Measurements from ENCODE around the gene SPATS2L. TPM values are rescaled to one million over a fixed set of nuclear protein-coding genes. Genes with fewer than 3 reads are reported as not detected.

The SPATS2L gene
- total RNA-seq, 1 donor from 2014 or later, result 77.3 TPM

DNA sequence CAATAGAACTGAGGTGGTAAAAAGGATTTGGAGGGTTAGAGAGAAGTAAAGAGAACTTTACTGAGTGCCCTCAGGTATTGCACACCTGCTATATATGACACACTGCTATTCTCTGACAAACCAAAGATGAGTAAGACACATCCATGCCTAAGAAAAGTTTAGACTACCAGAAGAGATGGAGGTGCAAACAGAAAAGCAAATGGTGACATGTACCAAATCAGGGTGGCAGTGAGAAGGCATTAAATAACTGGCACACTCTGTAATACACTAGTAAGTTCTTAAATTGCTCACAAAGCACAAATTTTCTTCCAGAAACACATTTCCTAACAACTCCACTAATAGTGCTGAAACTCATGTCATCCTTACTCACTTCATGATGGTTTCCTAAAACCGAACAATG is 114.8 kb downstream of the SPATS2L start:
- H3K4me3 ChIP-seq (ENCODE audit: low read depth, low read length), result no peak overlapping the region
- H3K36me3 ChIP-seq (ENCODE audit: control insufficient read depth, insufficient read depth, low read length), result no peaks in the 10 kb centered on the region
- TF ChIP-seq CTCF (IDR thresholded peaks at IDR 0.05; ENCODE audit: insufficient read depth, low read length, poor library complexity, severe bottlenecking), result no peak
- no peak for DNase-seq (ENCODE audit: low read depth)
- no peaks in the 10 kb centered on the region for H3K27me3 ChIP-seq (ENCODE audit: control insufficient read depth, insufficient read depth, low read length)

GRCh38 chr2:200422071-200422470 is 115.6 kb downstream of the SPATS2L start:
- H3K36me3 ChIP-seq (ENCODE audit: control insufficient read depth, insufficient read depth, low read length), result no peaks in the 10 kb centered on the region
- no peaks in the 10 kb centered on the region for H3K27me3 ChIP-seq (ENCODE audit: control insufficient read depth, insufficient read depth, low read length)
- TF ChIP-seq CTCF (IDR thresholded peaks at IDR 0.05; ENCODE audit: insufficient read depth, low read length, poor library complexity, severe bottlenecking), result no peak
- no peak overlapping the region for H3K4me3 ChIP-seq (ENCODE audit: low read depth, low read length)
- no peak for DNase-seq (ENCODE audit: low read depth)

DNA sequence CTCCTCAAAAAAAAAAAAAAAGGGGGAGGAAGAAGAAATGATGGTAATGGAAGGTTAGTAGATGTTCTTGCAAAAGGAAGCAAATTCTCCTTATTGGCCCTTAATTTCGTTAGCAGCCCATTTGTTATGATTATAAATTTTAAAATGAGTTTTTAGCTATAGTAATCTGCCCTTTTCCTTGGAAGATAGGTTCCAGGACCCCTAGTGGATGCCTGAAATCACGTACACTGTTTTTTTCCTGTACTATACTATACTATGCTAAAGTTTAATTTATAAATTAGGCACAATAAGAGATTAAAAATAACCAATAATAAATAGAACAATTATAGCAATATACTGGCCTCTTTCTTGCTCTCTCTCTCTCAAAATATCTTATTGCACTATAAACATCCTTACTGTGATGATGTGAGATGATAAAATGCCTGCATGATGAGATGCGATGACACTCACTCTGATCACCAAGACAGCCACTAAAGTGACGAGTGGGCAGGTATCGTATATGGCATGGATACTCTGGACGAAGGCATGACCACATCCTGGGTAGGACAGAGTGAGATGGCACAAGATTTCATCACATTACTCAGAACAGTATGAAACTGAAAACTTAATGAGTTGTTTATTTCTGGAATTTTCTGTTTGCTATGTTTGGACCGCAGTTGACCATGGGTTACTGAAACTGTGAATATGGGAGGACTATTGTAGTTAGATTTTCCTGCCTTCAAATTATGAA is 116.2 kb downstream of the SPATS2L start:
- TF ChIP-seq CTCF (IDR thresholded peaks at IDR 0.05; ENCODE audit: insufficient read depth, low read length, poor library complexity, severe bottlenecking), result no peak
- no peaks in the 10 kb centered on the region for H3K27me3 ChIP-seq (ENCODE audit: control insufficient read depth, insufficient read depth, low read length)
- H3K4me3 ChIP-seq (ENCODE audit: low read depth, low read length), result no peak overlapping the region
- DNase-seq (ENCODE audit: low read depth), result no peak
- no peaks in the 10 kb centered on the region for H3K36me3 ChIP-seq (ENCODE audit: control insufficient read depth, insufficient read depth, low read length)

GRCh38 chr2:200423541-200423940 is 117.0 kb downstream of the SPATS2L start:
- H3K4me3 ChIP-seq (ENCODE audit: low read depth, low read length), result no peak overlapping the region
- TF ChIP-seq CTCF (IDR thresholded peaks at IDR 0.05; ENCODE audit: insufficient read depth, low read length, poor library complexity, severe bottlenecking), result no peak
- no peak for DNase-seq (ENCODE audit: low read depth)
- H3K36me3 ChIP-seq (ENCODE audit: control insufficient read depth, insufficient read depth, low read length), result no peaks in the 10 kb centered on the region
- H3K27me3 ChIP-seq (ENCODE audit: control insufficient read depth, insufficient read depth, low read length), result no peaks in the 10 kb centered on the region

DNA sequence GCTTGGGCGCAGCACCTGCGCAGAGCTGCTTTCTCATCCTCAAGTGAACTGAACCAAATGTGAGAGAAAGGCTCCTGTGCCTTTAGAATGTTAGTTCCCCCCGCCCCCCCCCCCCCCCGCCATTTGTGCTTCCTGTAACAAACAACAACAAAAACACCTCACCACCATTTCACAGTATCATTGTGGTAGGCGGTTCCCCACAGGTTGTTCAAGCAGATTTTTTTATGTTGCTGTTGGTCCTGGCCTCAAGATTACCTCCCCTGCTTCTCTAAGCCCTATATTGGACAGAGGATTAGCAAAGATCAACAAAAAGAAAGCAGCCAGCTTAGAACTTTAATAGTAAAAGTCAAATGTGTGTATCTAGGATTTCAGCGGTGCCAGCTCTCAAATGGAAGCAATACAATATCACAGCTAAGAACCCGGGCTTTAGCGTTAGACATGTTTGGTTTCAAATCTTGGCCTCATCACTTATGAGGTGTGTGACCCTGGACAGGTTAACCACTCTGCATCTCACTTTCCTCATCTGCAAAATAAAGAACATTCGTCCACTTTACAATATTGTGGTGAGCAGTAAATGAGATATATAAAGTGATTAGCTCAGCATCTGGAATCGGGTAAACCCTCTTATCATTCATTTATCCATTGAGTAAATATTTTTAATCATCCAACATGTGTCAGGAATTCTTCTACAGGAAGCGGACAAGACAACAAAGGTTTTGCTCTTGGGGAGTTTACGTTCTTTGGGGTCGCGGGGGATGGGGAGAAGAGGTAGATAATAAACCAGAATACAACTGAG is 118.7 kb downstream of the SPATS2L start:
- DNase-seq (ENCODE audit: low read depth), result no peak
- Histone ChIP-seq H3K36me3 (ENCODE audit: control insufficient read depth, insufficient read depth, low read length) (no peaks in the 10 kb centered on the region), H3K4me3 (ENCODE audit: low read depth, low read length) (no peak overlapping the region), H3K27me3 (ENCODE audit: control insufficient read depth, insufficient read depth, low read length) (no peaks in the 10 kb centered on the region)
- no peak for TF ChIP-seq CTCF (IDR thresholded peaks at IDR 0.05; ENCODE audit: insufficient read depth, low read length, poor library complexity, severe bottlenecking)
